ENCODE results near the gene ATP4A. TPM values are rescaled to one million over a fixed set of nuclear protein-coding genes. Genes with fewer than 3 reads are reported as not detected.

Gene ATP4A
- total RNA-seq, 2 experiments from 2014 or later, result not detected

GRCh38 chr19:35546532-35546931 is 16.9 kb downstream of the ATP4A start:
- Mint-ChIP-seq H3K27ac (peak overlapping the region; percentile 91), H3K27me3 (no peaks in the 10 kb centered on the region), H3K36me3 (ENCODE audit: low read depth) (peaks cover 32% of the 10 kb centered on the region), H3K9me3 (ENCODE audit: low read depth) (no peaks in the 10 kb centered on the region), H3K4me1 (peaks cover 35% of the 10 kb centered on the region), H3K4me3 (peak overlapping the region; percentile 92)
- intact Hi-C loops (cut with DNase I, micrococcal nuclease), result loop anchor here (1.0 to 5.0 kb wide), 12 partner anchors 81 to 405 kb away; partner anchors contain the start of genes FFAR1 (in 2 of the 2), COX6B1 (in 1 of the 2), ETV2 (in 1 of the 2) and RBM42 (in 1 of the 2)
- ChIA-PET POLR2A (no interaction called here), CTCF (interaction anchor here (0.5 kb wide), 1 partner anchor 79 kb away, joined by 3 read pairs; no protein-coding TSS in a partner anchor)
- no peak for DNase-seq
- no peak for ATAC-seq

- ATAC-seq, result peak; percentile 82
- POLR2A ChIA-PET, result no interaction called here
Observed at GRCh38 chr19:35545855-35546381, 17.5 kb downstream of the ATP4A start.

GRCh38 chr19:35545001-35545854 is 18.2 kb downstream of the ATP4A start, which contains the start of gene TMEM147:
Gene TMEM147 (plus strand): TSS chr19:35545626. CDS start chr19:35545740, 114 bp downstream.
- ATAC-seq (peak; percentile 77), DNase-seq (peak; percentile 93)
- Mint-ChIP-seq H3K27ac (peak within 1 kb of the TSS; percentile 91), H3K36me3 (ENCODE audit: low read depth) (peaks cover 27% of the 10 kb centered on the region), H3K9me3 (ENCODE audit: low read depth) (no peaks in the 10 kb centered on the region), H3K4me1 (peaks cover 35% of the 10 kb centered on the region), H3K27me3 (no peaks in the 10 kb centered on the region), H3K4me3 (peak within 1 kb of the TSS; percentile 92)
- CTCF ChIA-PET, result interaction anchor here (0.7 to 1.3 kb wide), 2 partner anchors 15 to 198 kb away, joined by 3 to 4 read pairs; partner anchors contain the start of gene FFAR1
- intact Hi-C loops (cut with DNase I, micrococcal nuclease), result loop anchor here (1.0 to 5.0 kb wide), 12 partner anchors 34 to 387 kb away; partner anchors contain the start of genes ETV2 (in 1 of the 2), FFAR1 (in 1 of the 2), HAUS5 (in 1 of the 2) and RBM42 (in 1 of the 2)
- POLR2A ChIA-PET, result no interaction called here

More at GRCh38 chr19:35545855-35546381, 17.5 kb downstream of the ATP4A start:
- Mint-ChIP-seq H3K9me3 (ENCODE audit: low read depth) (no peaks in the 10 kb centered on the region), H3K36me3 (ENCODE audit: low read depth) (peaks cover 31% of the 10 kb centered on the region), H3K27ac (peak overlapping the region; percentile 91), H3K4me1 (peaks cover 35% of the 10 kb centered on the region), H3K27me3 (no peaks in the 10 kb centered on the region), H3K4me3 (peak overlapping the region; percentile 92)
- intact Hi-C loops (cut with DNase I, micrococcal nuclease), result loop anchor here (1.0 to 5.0 kb wide), 18 partner anchors 35 to 405 kb away; partner anchors contain the start of genes FFAR1 (in 2 of the 2), COX6B1 (in 1 of the 2), ETV2 (in 1 of the 2) and HAUS5 (in 1 of the 2)
- peak; percentile 82 for DNase-seq
- CTCF ChIA-PET, result no interaction called here

GRCh38 chr19:35544110-35544802 is 19.2 kb downstream of the ATP4A start:
- Mint-ChIP-seq H3K9me3 (ENCODE audit: low read depth) (no peaks in the 10 kb centered on the region), H3K27me3 (no peaks in the 10 kb centered on the region), H3K36me3 (ENCODE audit: low read depth) (peaks cover 27% of the 10 kb centered on the region), H3K27ac (peak overlapping the region; percentile 89), H3K4me3 (peak overlapping the region; percentile 92), H3K4me1 (peaks cover 33% of the 10 kb centered on the region)
- no peak for ATAC-seq
- POLR2A ChIA-PET, result no interaction called here
- DNase-seq, result no peak
- CTCF ChIA-PET, result interaction anchor here (0.7 to 1.3 kb wide), 2 partner anchors 14 to 197 kb away, joined by 3 to 4 read pairs; partner anchors contain the start of gene FFAR1
- intact Hi-C loops (cut with DNase I, micrococcal nuclease), result loop anchor here in 1 of 2 experiments (2.0 kb wide), 2 partner anchors 33 to 275 kb away; partner anchors contain the start of gene USF2

GRCh38 chr19:35543280-35544109 is 20.0 kb downstream of the ATP4A start:
- H3K9me3 Mint-ChIP-seq (ENCODE audit: low read depth), result no peaks in the 10 kb centered on the region
- peaks cover 26% of the 10 kb centered on the region for H3K4me1 Mint-ChIP-seq
- ATAC-seq (no peak), DNase-seq (no peak)
- H3K27me3 Mint-ChIP-seq, result no peaks in the 10 kb centered on the region
- H3K4me3 Mint-ChIP-seq, result peak overlapping the region; percentile 92
- H3K36me3 Mint-ChIP-seq (ENCODE audit: low read depth), result peaks cover 23% of the 10 kb centered on the region
- ChIA-PET POLR2A (no interaction called here), CTCF (no interaction called here)
- H3K27ac Mint-ChIP-seq, result no peak overlapping the region
- intact Hi-C loops (cut with DNase I, micrococcal nuclease), result loop anchor here in 1 of 2 experiments (2.0 kb wide), 2 partner anchors 33 to 275 kb away; partner anchors contain the start of gene USF2

GRCh38 chr19:35542209-35542608 is 21.2 kb downstream of the ATP4A start:
- no peaks in the 10 kb centered on the region for H3K27me3 Mint-ChIP-seq
- ATAC-seq (no peak), DNase-seq (no peak)
- no peak overlapping the region for H3K4me3 Mint-ChIP-seq
- ChIA-PET POLR2A (no interaction called here), CTCF (no interaction called here)
- peaks cover 21% of the 10 kb centered on the region for H3K36me3 Mint-ChIP-seq (ENCODE audit: low read depth)
- H3K9me3 Mint-ChIP-seq (ENCODE audit: low read depth), result no peaks in the 10 kb centered on the region
- intact Hi-C loops (cut with DNase I, micrococcal nuclease), result no loop called here
- H3K4me1 Mint-ChIP-seq, result peaks cover 21% of the 10 kb centered on the region
- H3K27ac Mint-ChIP-seq, result no peak overlapping the region

- Mint-ChIP-seq H3K9me3 (ENCODE audit: low read depth) (no peaks in the 10 kb centered on the region), H3K36me3 (ENCODE audit: low read depth) (peaks cover 11% of the 10 kb centered on the region), H3K4me1 (peaks cover 9% of the 10 kb centered on the region), H3K4me3 (no peak overlapping the region), H3K27ac (no peak overlapping the region), H3K27me3 (no peaks in the 10 kb centered on the region)
- intact Hi-C loops (cut with DNase I, micrococcal nuclease), result no loop called here
- ATAC-seq (no peak), DNase-seq (no peak)
- POLR2A ChIA-PET, result interaction anchor here (0.7 kb wide), 1 partner anchor 59 kb away, joined by 3 read pairs; no protein-coding TSS in a partner anchor
- CTCF ChIA-PET, result no interaction called here
Observed at GRCh38 chr19:35540356-35540927, 23.0 kb downstream of the ATP4A start.

GRCh38 chr19:35539850-35540249 is 23.6 kb downstream of the ATP4A start:
- Mint-ChIP-seq H3K27ac (no peak overlapping the region), H3K27me3 (peaks cover under 1% of the 10 kb centered on the region), H3K4me3 (no peak overlapping the region), H3K4me1 (peaks cover 8% of the 10 kb centered on the region), H3K9me3 (ENCODE audit: low read depth) (no peaks in the 10 kb centered on the region), H3K36me3 (ENCODE audit: low read depth) (peaks cover 9% of the 10 kb centered on the region)
- DNase-seq, result no peak
- POLR2A ChIA-PET, result interaction anchor here (0.7 kb wide), 1 partner anchor 59 kb away, joined by 3 read pairs; no protein-coding TSS in a partner anchor
- no peak for ATAC-seq
- CTCF ChIA-PET, result no interaction called here
- intact Hi-C loops (cut with DNase I, micrococcal nuclease), result no loop called here

GRCh38 chr19:35539314-35539713 is 24.1 kb downstream of the ATP4A start:
- H3K9me3 Mint-ChIP-seq (ENCODE audit: low read depth), result no peaks in the 10 kb centered on the region
- H3K36me3 Mint-ChIP-seq (ENCODE audit: low read depth), result peaks cover 7% of the 10 kb centered on the region
- POLR2A ChIA-PET, result no interaction called here
- peaks cover 2% of the 10 kb centered on the region for H3K27me3 Mint-ChIP-seq
- no peak overlapping the region for H3K27ac Mint-ChIP-seq
- H3K4me1 Mint-ChIP-seq, result peaks cover 4% of the 10 kb centered on the region
- DNase-seq (no peak), ATAC-seq (no peak)
- CTCF ChIA-PET, result no interaction called here
- intact Hi-C loops (cut with DNase I, micrococcal nuclease), result no loop called here
- no peak overlapping the region for H3K4me3 Mint-ChIP-seq

- ChIA-PET POLR2A (no interaction called here), CTCF (interaction anchor here (0.8 to 1.0 kb wide), 2 partner anchors 25 to 465 kb away, joined by 4 to 6 read pairs; no protein-coding TSS in a partner anchor)
- no peak for ATAC-seq
- Mint-ChIP-seq H3K9me3 (ENCODE audit: low read depth) (no peaks in the 10 kb centered on the region), H3K27me3 (peaks cover 19% of the 10 kb centered on the region), H3K36me3 (ENCODE audit: low read depth) (no peaks in the 10 kb centered on the region), H3K27ac (no peak overlapping the region), H3K4me1 (peaks cover 10% of the 10 kb centered on the region), H3K4me3 (no peak overlapping the region)
- intact Hi-C loops (cut with DNase I, micrococcal nuclease), result no loop called here
- no peak for DNase-seq
Observed at GRCh38 chr19:35534803-35535480, 28.5 kb downstream of the ATP4A start.

Measured in activated CD4-positive, alpha-beta T cell treated with anti-CD3 and anti-CD28 coated beads for 36 hours (primary cell).